Activated naive CD4-positive, alpha-beta T cell treated with Interleukin-2 at 50 U/mL for 16 hours (primary cell): ENCODE measurements around the gene TRPV3.
"Not testable (repeated sequence)": the region's sequence is repeated elsewhere in the genome, so short reads cannot be mapped to it uniquely, and the experiment has no call there.

Experiments used
- DNase-seq: peaks from one replicate; pipeline ENCODE4 v3.0.0-alpha.2; 2020

Gene TRPV3

DNA sequence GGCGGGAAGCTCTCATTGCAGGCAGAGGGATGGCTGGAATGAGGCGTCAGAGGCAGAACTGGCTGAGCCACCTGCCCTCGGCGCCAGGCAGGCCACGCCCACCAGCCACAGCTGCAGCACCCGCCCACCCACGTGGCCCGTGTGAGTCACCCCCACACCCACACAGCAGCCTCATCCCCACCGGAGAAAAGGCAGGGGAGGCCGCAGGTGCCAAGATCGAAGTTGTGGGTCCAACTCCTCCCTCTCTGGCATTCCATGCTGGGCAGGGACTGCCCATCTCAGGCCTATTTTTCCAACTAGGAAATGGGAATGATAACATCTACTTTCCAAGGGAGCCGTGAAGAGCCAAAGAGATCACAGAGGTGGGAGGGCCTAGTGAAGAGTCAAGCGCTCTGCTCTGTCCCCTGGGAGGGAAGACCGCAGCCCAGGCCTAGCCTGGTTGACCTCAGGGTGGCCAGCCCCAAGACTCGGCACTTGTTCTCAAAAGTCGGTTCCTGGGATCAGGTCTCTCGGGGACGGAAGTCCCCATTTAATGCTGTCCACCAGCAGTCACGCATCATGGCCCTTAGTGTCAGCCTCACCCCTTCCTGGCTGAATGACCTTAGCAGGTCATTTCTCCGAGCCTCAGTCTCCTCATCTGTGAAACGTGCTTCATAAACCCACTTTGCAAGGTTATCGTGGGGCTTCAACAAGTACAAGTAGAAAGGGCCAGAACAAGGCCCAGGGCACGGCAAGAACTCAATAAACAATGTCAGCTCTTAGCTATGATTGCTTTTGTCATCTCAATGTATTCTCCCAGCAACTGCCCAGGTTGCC is at the start of gene TRPV3:
Gene TRPV3 (minus strand): TSS at position 45 of the 816 bp plus-strand sequence. CDS start 2,962 bp downstream, outside the sequence.
- peak; percentile 87 for DNase-seq

DNA sequence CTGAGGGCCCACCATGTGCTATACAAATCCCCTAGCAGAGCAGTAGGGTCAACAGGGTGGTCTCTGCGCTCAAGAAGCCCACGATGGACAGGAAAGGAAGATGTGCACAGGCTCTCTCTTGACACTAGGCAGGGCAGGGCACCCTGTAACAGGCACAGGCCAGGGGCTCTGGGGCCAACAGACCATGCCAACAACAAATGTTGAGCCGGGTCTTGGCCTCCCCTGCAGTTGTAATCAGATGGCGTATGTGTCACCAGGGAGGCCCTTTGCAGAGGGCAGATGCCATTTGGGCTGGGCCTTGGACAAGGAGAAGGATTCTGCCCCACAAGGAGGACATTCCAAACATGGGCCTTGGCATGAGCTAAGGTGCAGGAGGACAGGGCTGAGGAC is 46.3 kb upstream of the TRPV3 start:
- DNase-seq = no peak

DNA sequence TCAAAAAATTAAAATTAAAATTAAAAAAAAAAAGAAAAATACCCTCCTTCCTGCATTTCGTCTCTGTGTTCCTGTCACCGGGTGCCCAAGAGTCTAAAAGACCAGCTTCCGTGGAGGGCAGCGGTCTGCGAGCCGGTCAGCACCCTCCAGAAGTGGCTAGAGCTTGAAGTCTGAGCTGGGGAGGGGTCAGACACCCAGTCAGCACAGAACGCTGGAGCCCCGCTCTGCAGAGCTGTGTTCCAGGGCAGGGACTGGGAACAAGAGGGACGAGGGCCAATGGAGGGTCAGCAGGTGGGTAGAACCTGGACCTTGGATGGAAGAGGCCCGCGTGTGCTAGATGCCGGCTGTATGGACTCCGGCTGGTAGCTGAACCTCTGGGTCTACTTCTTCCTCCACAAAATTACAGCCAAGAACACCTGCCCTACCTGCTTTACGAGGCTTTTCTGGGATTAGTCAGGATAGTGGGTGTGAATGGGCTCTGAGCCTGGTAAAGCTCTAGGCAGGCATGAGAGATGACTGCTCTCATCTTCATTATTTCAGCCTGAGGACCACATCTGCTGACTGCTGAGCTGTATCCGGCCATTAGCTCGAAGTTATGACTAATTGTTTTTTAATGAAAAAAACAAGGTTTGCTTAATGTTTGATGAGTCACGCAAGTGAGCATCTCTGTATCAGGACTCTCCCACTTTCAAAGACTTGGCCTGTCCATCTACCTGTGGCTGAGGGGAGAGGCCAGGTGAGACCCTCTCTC is 45.7 kb upstream of the TRPV3 start:
- no peak for DNase-seq

DNA sequence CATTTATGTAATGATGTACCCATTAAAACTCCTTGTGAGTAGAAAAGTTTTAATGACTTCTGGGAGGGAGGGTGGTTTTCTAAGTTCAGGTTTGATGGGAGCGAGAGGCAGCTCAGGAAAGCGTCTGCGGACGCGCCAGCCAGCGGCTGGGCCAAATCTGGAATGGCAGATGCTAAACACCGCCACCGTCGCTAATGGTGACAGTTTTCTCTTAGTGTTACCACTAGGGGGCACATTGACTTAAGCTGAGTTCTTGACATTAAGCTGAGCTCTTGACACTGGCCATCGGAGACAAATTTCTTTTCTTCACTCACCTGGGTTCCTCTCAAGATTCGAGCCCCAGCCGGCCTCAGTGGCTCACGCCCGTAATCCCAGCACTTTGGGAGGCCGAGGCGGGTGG is 44.9 kb upstream of the TRPV3 start:
- peak; percentile 12 for DNase-seq

DNA sequence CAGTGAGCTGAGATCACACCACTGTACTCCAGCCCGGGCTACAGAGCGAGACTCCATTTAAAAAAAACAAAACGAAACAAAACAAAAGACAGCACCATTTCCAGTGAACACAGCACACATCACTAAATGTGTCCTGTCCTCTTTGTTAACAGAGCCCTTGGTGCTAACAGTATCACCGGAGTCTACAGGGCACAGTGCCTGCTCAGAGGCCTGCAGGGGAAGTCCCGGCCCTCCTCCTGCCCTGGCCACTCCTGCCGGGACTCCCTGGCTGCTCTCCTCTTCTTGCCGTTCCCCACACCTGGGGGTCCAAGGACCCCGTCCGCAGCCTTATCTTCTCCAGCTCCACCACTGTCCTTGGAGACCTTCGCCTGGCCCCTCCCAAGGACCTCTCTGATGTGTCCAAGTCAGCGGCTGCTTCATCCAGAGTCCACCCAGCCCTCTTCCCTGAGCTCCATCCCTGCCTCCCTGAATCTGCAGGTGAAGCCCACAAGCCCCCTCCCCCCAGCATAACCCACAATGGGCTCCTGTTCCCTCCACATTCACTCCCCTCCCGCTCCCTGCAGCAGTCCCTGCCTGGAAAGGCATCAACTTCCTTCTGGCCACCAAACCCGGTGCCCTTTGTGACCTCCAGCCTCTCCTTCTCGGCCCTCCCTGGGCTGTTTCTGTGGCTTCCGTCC is 43.1 kb upstream of the TRPV3 start:
- no peak for DNase-seq

DNA sequence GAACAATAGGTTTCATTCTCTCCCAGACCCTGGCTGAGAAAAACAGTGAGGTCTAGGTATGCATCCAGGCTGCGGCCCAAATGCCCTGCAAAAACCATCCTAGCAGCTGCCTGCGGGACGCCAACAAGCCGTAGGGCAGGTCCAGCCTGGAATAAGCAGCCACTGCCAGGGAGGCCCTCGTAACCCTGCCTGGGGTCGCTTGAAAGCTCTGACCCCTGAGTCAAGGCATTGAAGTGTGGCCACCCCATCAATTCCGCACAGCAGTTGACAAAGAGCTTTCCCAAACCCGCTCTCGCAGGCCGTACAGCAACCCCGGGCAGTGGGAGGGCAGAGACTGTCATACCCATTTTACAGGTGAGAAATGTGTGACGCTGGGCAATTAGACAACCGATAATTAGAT is 40.5 kb upstream of the TRPV3 start:
- no peak for DNase-seq

DNA sequence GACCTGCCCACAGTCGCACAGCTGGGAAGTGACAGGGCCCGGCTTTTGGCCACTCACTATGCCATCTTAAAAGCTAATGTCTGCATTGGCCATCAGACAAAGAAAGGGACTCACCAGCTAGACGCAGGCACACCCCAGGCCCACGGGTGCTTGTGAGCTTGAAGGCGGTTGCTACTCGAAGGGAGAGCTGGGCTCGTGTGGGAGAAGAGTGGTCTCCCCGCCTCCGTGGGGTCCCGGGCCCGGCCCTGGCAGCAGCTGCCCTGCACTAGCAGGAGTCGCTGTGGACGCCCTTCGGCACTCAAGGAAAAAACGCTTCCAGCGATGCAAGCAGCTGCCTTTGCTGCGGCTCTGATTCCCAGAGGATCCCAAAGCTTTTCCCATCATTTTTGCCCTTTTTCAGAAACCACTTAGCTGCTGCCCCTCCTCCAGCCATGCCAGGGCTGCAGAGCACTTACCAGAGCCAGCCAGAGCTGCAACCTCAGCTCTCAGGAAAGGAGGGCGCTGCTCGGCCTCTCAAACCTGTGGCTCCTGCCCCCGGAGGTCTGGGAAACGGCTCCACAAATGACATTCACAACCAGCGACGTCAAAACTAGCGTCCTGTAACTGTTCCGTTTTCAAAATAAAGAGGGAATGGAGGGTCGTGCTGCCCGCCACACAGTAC is 39.3 kb upstream of the TRPV3 start:
- DNase-seq = no peak

DNA sequence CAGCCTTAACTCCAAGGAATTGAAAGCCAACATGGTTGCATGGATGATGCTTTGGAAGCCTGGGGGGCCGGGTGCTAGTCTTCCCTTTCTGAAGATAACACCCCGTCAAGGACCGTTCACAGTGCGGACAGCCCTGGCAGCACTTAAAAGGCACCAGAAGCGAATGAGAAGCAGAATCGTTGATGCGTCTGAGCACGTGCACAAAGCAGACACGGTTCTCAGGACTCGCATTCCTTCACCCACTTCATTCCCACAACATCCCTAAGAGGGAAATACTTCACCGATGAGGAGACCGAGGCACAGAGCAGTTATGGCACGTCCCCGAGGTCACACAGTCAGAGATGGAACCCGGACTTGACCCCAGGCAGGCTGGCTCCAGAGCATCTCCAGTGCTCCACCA is 37.4 kb upstream of the TRPV3 start:
- DNase-seq = no peak

DNA sequence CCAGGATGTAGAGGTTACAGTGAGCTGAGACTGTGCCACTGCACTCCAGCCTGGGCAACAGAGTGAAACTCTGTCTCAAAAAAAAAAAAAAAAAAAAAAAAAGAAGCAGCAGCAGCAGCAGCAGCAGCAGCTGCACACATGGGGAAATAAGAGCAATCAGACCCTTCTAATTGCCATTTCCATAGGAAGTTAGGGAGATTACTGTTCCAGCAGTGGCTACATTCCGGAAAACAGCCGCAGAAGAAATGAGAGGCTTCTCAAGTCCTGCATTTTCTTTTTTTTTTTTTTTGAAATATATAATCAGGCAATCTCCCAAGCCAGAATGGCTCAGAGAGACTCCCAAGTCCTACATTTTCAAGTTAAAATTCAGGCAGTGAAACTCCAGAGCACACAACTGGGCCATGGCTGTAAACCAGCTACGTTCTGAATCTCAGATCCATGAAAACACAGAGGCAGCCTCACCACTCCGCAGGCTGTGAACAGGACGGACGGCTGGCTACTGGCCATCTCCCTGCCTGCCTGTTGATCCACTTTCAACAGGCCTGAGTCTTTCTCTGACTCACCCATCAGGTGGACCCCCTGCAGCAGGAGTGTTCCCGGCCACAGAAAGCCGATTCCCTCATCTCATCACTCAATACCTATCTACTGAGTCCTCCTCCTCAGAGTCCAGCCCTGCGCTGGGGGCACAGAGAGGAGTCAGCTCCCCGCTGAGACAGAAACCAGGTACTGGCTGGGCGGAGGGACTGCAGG is 36.6 kb upstream of the TRPV3 start:
- no peak for DNase-seq

DNA sequence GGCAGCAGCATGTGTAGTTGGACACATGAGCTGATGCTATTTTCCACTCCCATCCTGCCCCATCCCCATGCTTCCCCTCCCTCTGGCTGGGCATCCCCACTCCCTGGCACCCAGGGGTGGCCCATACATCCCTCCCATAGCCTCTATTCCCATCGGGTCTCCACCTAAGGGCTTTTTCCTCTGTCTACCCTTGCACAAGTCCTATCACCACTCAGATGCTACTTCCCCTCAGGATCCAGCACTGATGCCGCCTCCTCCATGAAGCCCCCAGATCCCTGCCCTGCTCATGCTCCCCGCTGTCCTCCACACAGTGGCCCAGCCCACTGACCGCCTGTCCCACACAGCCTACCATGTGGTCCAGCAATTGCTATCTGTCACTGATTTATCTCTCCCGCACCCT is 35.8 kb upstream of the TRPV3 start:
- no peak for DNase-seq

DNA sequence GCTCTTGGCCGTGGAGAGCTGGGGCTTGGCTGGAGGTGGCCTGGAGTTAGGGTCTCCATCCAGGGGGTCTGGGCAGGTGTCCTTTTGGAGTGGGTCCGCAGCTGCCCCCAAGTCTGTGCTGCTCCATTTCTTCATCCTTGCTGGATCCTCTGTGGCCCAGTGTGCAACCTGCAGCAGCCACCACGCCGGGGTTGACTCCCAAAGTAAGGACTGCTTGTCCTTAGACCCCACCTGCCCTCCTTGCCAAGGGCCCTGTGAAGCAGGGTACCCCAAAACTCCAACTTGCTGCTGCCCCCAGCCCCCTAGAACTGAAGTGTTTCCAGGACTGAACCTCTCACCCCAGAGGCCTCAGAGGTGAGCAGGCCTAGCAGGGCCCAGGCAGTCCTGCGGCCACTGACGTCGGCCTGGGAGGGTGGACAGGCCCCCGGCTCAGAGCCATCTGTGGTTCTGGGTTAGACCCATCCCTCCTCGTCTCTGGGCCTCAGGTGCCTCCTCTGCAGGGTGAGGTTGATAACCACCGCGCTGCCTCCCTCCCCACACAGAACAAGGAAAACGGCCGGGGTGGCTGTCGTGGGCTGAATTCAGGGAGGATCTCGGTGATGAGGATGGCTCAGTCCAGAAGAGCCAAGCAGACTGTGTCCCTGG is 34.7 kb upstream of the TRPV3 start:
- DNase-seq = no peak

DNA sequence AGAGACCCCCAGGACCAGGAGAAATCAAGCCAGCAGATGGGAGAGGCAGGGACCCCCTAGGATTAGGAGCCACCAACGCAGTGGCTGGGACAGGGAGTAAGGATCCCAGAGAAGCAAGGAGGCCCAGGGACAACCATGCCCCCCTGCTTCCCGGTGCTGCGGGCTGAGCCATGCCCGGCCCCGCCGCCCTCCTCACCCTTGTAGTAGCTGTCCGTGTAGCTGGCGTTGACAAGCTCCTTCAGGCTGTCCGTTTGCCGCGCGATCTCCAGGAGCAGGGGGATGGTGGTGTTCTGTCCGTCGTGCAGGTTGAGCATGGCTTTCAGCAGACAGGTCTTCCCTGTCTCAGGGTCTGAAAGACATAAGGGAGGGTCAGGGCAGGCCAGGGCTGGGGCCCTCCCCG is 33.2 kb upstream of the TRPV3 start:
- no peak for DNase-seq

DNA sequence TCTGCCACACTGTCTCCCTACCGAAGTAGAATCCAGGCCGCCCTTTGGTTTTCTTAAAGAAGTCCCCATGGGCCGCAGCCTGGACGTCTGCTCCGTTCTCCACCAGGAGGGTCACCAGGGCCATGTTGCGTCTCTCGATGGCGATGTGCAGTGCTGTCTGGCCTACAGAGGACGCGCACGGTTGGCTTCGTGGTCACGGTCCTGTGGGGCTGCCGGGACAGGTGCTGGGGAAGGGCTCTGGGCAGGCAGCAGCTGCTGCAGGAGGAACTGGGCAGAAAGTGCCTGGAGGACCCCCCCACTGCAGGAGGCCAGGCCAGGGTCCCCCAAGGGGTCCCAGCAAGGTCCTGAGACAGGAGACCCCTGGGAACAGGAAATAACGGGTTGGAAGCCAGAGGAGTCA is 32.6 kb upstream of the TRPV3 start:
- DNase-seq = no peak

DNA sequence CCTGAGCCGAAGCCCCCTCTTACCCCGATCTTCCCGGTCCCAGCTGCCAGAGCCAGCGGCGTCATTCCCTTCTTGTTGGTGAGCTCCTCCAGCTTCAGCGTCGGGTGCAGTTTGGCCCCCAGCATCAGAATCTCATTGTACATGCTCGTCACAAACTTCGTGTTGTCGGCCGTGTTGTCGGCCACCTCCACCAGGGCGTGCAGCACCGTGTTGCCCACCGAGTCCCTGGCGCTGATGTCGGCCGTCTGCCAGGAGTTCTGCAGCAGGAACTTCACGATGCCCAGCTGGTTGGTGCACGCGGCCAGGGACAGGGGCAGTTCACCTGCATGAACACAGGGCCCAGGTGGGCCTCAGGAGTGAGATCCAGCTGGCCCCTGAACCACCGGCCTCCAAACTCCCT is 32.2 kb upstream of the TRPV3 start:
- DNase-seq = no peak

DNA sequence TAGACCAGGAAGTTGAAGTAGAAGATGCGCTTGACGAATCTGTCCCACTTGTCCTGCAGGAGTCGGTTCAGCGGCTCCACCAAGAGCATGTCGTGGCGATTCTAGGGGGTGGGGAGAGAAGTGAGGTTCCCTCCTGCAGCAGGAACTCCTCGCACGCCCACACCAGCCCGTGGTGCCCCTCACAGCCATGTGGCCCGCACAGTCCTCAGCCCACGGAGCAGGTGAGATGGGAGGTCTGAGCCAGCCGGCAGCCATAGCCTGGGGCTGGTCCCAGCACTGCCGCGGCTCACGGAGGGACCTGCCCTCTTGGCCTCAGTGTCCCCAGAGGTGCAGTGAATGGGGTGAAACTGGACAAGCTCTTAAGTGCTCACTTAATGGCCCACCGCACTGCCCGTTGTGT is 28.2 kb upstream of the TRPV3 start:
- DNase-seq = no peak

DNA sequence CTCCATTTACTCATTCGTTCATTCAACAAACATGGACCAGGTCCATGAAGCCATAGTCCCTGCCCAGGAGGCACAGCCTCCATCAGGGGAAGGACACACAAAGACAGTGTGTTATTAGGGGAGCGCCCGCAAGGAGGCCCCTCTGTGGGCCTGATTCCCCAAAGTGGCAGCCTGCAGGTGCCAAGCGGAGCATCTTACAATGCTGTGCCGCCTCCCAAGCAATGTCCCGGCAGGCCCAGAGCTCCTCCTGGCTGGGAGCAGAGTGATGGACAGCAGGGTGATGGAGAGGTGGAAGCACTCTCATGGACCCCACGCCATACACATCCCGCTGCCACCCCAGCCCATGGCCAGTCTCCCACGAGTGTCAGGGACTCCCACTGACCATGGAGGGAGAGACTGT is 25.8 kb upstream of the TRPV3 start:
- no peak for DNase-seq

DNA sequence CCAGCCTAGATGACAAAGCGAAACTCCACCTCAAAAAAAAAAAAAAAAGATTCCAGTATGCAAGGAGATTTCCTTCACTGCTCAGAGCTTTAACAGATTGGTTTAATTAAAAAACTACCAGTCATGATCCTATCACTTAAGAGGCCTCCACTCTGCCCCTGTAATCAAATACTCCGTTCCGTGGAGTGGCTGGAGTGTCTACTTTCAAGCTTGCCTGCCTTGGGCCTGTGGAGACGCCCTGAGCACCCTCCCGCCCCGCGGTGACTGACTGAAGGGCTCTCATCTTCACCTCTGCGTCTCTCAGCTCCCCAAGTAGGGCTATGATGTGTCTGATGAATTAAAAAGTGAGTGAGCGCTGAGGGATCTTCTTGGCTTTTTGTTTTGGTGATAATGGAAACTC is 25.3 kb upstream of the TRPV3 start:
- DNase-seq = no peak

DNA sequence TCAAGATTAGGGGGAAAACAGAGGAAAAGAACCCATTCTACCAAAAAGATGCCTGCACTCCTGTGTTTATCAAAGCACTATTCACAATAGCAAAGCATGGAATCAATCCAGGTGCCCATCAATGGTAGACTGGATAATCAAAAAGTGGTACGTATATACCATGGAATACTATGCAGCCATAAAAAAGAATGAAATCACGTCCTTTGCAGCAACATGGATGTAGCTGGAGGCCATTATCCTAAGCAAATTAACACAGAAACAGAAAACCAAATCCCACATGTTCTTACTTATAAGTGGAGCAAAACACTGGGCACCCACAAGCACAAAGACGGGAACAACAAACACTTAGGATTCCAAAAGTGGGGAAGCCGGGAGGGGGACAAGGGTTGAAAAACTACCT is 21.1 kb upstream of the TRPV3 start:
- DNase-seq = not testable (repeated sequence)

DNA sequence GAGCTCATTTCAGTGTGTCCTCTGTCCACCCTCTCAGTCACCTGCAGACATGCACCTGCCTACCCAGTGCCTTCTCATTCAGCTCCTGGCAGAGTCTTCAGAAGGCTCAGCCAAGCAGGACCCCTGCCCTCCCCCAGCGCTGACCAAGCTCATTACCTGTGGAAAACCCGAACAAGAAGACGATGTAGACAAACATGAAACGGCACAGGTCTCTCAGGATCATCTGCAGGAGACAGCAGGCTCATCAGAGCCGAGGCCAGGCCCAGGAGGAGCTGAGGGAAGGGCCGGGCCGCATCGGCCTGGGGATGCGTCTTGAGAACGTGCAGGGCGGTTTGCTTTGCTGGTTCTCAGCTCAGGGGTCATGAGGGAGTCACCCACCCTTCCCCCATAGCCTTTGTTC is 19.4 kb upstream of the TRPV3 start:
- no peak for DNase-seq

DNA sequence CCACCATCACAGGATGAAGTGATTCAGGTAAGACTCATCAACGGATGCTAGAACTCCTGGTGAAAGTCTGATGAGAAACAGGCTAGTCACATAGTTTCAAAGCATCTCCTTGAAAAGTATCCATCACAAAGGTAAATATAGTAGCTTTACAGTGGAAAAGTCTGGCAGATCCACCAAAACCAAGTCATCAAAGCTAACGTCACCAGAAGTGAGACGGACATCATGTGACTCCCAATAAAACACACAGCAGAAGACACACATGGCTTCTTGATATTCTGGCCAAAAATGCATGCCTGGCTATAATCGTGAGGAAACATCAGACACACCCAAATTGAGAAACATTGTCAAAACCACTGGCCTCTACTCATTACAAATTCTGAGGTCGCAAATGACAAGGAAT is 17.9 kb upstream of the TRPV3 start:
- no peak for DNase-seq

DNA sequence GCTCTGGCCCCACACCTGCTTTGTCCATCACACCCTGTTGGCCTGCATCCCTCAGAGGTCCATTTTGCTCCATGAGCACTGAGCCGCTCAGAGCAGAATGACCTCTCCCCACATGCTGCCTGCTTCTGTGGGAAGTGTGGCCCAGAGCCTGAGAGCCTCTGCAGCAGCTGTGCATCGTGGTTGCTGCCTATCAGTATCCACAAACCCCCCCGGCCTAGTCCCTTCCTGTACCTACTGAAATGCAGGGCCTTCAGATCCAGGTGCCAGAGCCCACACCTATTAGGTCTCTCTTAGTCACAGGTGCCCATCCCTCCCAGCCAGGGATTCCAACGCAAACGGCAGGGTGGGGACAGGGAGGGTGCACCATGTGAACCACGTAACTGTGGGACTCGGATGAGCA is 16.6 kb upstream of the TRPV3 start:
- no peak for DNase-seq
